ENCODE measurements around the gene MAPK12.

MAPK12 gene

GRCh38 chr22:50299785-50300619 is 38.5 kb upstream of the MAPK12 start:
- in situ Hi-C loops (cut with MboI; ENCODE audit: low sequenced_read_pairs), result no loop called here

GRCh38 chr22:50298937-50299784 is 37.7 kb upstream of the MAPK12 start:
- in situ Hi-C loops (cut with MboI; ENCODE audit: low sequenced_read_pairs), result no loop called here

- in situ Hi-C loops (cut with MboI; ENCODE audit: low sequenced_read_pairs), result no loop called here
These were observed 36.8 kb upstream of the MAPK12 start for GRCh38 chr22:50298266-50298637.

- in situ Hi-C loops (cut with MboI; ENCODE audit: low sequenced_read_pairs), result no loop called here
These were observed 36.2 kb upstream of the MAPK12 start for GRCh38 chr22:50297510-50298265.

GRCh38 chr22:50296658-50297490 is 35.4 kb upstream of the MAPK12 start:
- in situ Hi-C loops (cut with MboI; ENCODE audit: low sequenced_read_pairs), result no loop called here

- in situ Hi-C loops (cut with MboI; ENCODE audit: low sequenced_read_pairs), result no loop called here
These were observed 32.8 kb upstream of the MAPK12 start for GRCh38 chr22:50294319-50294656.

GRCh38 chr22:50293441-50294318 is 32.2 kb upstream of the MAPK12 start:
- in situ Hi-C loops (cut with MboI; ENCODE audit: low sequenced_read_pairs), result no loop called here

- in situ Hi-C loops (cut with MboI; ENCODE audit: low sequenced_read_pairs), result no loop called here
These were observed 31.4 kb upstream of the MAPK12 start for GRCh38 chr22:50292643-50293440.

- in situ Hi-C loops (cut with MboI; ENCODE audit: low sequenced_read_pairs), result no loop called here
These were observed 28.6 kb upstream of the MAPK12 start for GRCh38 chr22:50289942-50290630.

- in situ Hi-C loops (cut with MboI; ENCODE audit: low sequenced_read_pairs), result no loop called here
These were observed 27.9 kb upstream of the MAPK12 start for GRCh38 chr22:50289151-50289941.

GRCh38 chr22:50287731-50288130 is 26.2 kb upstream of the MAPK12 start:
- in situ Hi-C loops (cut with MboI; ENCODE audit: low sequenced_read_pairs), result no loop called here

GRCh38 chr22:50286701-50287318 is 25.3 kb upstream of the MAPK12 start:
- in situ Hi-C loops (cut with MboI; ENCODE audit: low sequenced_read_pairs), result no loop called here

GRCh38 chr22:50286275-50286674 is 24.8 kb upstream of the MAPK12 start:
- in situ Hi-C loops (cut with MboI; ENCODE audit: low sequenced_read_pairs), result no loop called here

GRCh38 chr22:50285568-50286229 is 24.2 kb upstream of the MAPK12 start:
- in situ Hi-C loops (cut with MboI; ENCODE audit: low sequenced_read_pairs), result no loop called here

- in situ Hi-C loops (cut with MboI; ENCODE audit: low sequenced_read_pairs), result no loop called here
These were observed 23.0 kb upstream of the MAPK12 start for GRCh38 chr22:50284479-50284878.

GRCh38 chr22:50283821-50284220 is 22.3 kb upstream of the MAPK12 start:
- in situ Hi-C loops (cut with MboI; ENCODE audit: low sequenced_read_pairs), result no loop called here

Data from HL-60/S4 treated with retinoic acid at 250 ng/mL for 4 days and 3 days (cell line).